ENCODE data around the gene ZNRF1.
A peak's percentile ranks its signal among the peaks of the same experiment; 100 is the strongest.
"Not testable (repeated sequence)": the region's sequence is repeated elsewhere in the genome, so short reads cannot be mapped to it uniquely, and the experiment has no call there.

The ZNRF1 gene

DNA sequence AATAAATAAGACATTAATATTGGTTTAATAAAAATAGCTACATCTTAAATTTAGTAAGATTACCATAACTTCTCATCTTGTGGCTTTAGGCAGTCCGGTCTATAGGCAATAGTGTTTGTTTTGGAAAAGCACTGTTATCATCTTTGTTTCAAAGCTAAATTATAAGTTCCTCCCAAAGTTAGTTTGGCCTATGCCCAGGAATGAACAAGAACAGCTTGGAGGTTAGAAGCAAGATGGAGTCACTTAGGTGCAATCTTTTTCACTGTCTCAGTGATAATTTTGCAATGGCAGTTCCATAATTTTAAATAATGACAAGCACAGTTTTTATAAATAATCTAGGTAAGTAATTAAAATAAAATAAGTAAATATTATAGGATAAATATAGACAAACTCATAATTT, 123.8 kb downstream of the ZNRF1 start:
- DNase-seq (ENCODE audit: low read depth): no peak
- TF ChIP-seq, protein P1, sequence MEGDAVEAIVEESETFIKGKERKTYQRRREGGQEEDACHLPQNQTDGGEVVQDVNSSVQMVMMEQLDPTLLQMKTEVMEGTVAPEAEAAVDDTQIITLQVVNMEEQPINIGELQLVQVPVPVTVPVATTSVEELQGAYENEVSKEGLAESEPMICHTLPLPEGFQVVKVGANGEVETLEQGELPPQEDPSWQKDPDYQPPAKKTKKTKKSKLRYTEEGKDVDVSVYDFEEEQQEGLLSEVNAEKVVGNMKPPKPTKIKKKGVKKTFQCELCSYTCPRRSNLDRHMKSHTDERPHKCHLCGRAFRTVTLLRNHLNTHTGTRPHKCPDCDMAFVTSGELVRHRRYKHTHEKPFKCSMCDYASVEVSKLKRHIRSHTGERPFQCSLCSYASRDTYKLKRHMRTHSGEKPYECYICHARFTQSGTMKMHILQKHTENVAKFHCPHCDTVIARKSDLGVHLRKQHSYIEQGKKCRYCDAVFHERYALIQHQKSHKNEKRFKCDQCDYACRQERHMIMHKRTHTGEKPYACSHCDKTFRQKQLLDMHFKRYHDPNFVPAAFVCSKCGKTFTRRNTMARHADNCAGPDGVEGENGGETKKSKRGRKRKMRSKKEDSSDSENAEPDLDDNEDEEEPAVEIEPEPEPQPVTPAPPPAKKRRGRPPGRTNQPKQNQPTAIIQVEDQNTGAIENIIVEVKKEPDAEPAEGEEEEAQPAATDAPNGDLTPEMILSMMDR (IDR thresholded peaks at IDR 0.05; ENCODE audit: low read length, missing control alignments): no peak
- H3K4me3 ChIP-seq (replicated peaks; ENCODE audit: low read depth, low read length): no peak overlapping the region

DNA sequence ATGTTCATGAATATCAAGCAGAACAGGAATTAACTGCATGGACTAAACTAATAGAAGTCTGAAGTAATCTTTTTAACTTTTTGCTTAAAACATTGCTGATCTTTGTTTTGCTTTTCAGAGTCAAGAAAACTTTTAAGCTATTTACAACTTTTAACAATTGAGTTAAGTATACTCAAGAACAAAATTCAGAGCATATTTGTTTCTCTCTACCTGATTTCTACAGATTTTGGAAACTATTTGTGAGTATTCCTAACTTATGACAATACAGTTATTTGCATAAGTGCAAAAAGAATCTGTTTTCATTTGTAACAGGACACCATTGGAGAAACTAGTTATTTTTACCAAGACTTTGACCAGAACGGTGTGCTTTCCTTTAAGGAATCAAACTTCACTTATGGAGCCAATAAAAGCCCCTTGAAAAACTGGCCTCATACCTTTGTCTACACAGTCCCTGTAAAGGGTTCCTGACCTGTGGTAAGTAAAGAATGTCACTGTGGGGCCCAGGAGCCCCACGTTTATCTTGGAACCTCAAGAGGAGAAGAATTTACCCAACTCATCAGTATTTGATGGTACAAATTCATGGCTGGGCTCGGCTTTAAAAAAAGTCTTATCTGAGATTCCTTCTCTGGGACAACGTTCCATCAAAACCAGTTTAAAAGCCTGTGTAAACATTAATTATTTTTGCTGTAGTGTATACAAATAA, 129.0 kb downstream of the ZNRF1 start:
- H3K4me3 ChIP-seq (replicated peaks; ENCODE audit: low read depth, low read length): no peak overlapping the region
- DNase-seq (ENCODE audit: low read depth): no peak
- TF ChIP-seq, protein P1 (IDR thresholded peaks at IDR 0.05; ENCODE audit: low read length, missing control alignments): no peak

DNA sequence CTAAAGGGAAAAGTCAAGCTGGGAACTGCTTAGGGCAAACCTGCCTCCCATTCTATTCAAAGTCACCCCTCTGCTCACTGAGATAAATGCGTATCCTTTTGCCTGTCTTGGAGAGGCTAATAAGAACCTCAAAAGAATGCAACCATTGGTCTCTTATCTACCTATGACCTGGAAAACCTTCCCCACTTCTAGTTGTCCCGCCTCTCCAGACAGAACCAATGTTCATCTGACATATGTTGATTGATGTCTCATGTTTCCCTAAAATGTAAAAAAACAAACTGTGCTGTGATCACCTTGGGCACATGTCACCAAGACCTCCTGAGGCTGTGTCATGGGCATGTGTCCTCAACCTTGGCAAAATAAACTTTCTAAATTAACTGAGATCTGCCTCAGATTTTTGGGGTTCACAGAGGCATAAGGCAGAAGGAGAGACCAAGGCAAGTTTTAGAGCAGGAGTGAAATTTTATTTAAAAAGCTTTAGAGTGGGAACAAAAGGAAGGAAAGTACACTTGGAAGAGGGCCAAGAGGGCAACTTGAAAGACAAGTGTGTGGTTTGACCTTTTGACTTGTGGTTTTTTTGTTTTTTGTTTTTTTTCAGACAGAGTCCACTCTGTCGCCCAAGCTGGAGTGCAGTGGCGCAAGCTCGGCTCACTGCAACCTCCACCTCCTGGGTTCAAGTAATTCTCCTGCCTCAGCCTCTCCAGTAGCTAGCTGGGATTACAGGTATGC, 130.8 kb downstream of the ZNRF1 start:
- not testable (repeated sequence) for H3K4me3 ChIP-seq (replicated peaks; ENCODE audit: low read depth, low read length)
- peak; percentile 53 for DNase-seq (ENCODE audit: low read depth)

DNA sequence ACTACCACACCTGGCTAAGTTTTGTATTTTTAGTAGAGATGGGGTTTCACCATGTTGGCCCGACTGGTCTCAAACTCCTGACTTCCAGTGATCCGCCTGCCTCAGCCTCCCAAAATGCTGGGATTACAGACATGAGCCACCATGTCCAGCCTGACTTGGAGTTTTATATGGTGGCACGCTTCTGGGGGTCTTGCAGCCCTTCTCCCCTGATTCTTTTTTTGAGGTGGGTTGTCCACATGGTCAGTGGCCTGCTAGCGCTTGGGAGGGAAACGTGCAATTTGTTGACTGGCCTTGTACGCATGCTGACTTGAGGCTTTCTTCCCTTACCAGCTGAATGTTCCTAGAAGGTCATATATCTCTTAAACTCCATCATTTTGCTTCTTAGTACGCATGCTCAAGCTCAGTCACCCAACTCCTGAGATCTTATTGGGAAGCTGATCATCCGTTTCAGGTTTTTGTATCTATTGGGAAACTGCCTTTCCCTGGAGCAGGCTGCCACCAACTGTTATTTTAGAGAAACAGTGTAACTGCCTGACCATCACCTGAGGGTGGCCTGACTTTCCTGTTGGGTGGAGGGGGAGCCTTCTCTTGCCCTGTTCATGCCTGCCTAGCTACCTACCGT, 131.4 kb downstream of the ZNRF1 start:
- DNase-seq (ENCODE audit: low read depth): no peak

DNA sequence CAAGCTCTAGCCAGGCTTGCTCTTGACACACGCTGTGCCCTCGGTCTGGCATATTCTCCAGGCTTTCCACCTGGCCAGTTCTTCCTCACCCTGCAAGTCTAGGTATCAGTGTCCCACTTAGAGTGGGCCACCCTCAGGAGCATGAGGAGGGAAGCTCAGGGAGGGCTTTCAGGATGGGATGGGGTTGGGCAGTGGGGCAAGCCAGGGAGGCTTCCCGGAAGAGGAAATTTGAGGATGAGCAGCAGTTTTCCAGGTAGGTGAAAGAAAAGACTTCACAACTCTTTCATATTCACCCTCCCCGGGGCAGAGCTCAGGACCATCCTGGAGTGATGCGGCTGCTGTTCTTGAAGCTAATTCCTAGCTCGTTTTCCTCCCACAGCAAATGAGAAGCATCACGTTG, 132.3 kb downstream of the ZNRF1 start:
- no peak overlapping the region for H3K4me3 ChIP-seq (replicated peaks; ENCODE audit: low read depth, low read length)
- no peak for DNase-seq (ENCODE audit: low read depth)

More for the DNA sequence above, 131.4 kb downstream of the ZNRF1 start:
- TF ChIP-seq, protein P1 (IDR thresholded peaks at IDR 0.05; ENCODE audit: low read length, missing control alignments): no peak
- no peak overlapping the region for H3K4me3 ChIP-seq (replicated peaks; ENCODE audit: low read depth, low read length)

DNA sequence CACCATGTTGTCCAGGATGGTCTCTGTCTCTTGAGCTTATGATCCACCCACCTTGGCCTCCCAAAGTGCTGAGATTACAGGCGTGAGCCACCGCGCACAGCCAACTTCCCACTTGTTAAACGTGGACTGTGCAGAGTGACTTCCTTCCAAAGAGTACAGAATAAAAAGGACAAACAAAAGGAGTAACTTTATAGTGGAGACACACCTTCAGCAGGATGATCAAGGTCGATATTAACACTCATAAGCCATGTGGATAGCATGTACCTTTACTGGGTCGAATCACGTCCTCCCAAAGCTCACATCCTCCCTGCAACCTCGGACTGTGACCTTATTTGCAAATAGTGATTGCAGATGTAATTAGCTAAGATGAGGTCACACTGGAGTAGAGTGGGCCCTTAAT, 139.4 kb downstream of the ZNRF1 start:
- TF ChIP-seq, protein P1 (IDR thresholded peaks at IDR 0.05; ENCODE audit: low read length, missing control alignments): no peak
- DNase-seq (ENCODE audit: low read depth): no peak
- H3K4me3 ChIP-seq (replicated peaks; ENCODE audit: low read depth, low read length): no peak overlapping the region

More for the DNA sequence above, 132.3 kb downstream of the ZNRF1 start:
- TF ChIP-seq, protein P1 (IDR thresholded peaks at IDR 0.05; ENCODE audit: low read length, missing control alignments): no peak

DNA sequence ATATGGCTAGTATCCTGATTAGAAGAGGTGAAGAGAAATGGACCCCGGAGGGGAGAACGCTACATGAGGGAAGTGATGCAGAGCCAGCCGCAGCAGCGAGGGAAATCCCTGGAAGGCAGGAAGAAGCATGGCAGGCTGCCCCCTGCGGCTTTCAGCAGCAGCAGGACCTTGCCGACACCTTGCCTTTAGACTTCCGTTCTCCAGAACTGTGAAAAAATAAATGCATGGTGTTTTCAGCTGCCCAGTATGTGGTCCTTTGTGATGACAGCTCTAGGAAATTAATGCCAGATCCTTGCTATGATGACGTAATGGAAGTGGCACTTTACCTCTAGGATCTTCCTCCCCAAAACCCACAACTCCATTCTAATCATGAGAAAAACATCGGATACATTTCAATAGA, 139.8 kb downstream of the ZNRF1 start:
- TF ChIP-seq, protein P1 (IDR thresholded peaks at IDR 0.05; ENCODE audit: low read length, missing control alignments): no peak
- peak; percentile 24 for DNase-seq (ENCODE audit: low read depth)
- H3K4me3 ChIP-seq (replicated peaks; ENCODE audit: low read depth, low read length): no peak overlapping the region
